Measurements from ENCODE around the gene SRGAP2. TPM values are rescaled to one million over a fixed set of nuclear protein-coding genes. Genes with fewer than 3 reads are reported as not detected.
"Not testable (repeated sequence)": the region's sequence is repeated elsewhere in the genome, so short reads cannot be mapped to it uniquely, and the experiment has no call there.

SRGAP2 gene
- total RNA-seq, 6 donors from 2014 or later: 43.8 to 111 (median 66.2) TPM

DNA sequence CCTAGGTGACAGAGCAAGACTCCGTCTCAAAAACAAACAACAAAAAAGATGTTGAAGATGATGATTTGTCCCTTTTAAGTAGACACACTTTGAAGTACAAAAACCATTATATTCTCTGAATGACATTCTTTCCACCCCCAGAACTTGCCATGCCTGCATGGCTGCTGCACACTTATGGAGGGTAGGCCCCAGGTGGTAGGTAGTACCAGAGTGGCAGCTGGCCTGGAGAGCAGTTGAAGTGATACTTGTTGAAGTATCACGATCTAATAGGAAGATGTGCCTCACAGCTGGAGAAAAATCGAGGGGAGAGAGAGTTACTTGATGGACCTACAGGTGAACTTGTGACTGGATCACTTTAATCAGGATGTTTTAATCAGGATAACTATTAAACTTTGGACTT is 14.9 kb downstream of the SRGAP2 start:
- H3K4me1 ChIP-seq; DNase-seq; H3K27ac ChIP-seq; H3K36me3 ChIP-seq; H3K4me3 ChIP-seq; H3K9me3 ChIP-seq; H3K27me3 ChIP-seq; ATAC-seq (ENCODE audit: low FRiP score in 2 of 2): not testable (repeated sequence)
- 27% methylated on average over 2 of the region's 3 CpGs; no CpG with 5 or more reads in 1 of the 2 donors for WGBS, 2 donors

DNA sequence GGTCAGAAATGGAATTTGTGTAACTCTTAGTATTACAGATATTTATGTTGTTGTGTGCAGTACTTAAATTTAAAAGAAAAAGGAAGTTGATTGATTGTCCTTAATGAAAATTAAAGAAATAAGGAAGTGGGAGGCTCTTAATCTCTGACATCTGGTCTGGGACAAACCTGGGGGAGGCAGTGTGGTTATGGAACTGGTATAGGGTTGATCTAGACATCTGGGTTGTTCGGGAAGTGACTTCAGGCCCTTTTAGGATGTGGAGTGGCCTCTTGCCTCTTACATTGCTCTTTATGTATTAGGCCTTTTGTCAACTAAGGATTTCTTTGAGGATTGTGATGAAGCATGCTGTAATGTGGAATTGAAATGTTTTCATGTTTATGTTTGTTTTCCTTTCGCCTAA is 15.4 kb downstream of the SRGAP2 start:
- not testable (repeated sequence) for H3K4me1 ChIP-seq, H3K4me3 ChIP-seq, DNase-seq, H3K9me3 ChIP-seq, H3K27me3 ChIP-seq, H3K36me3 ChIP-seq, H3K27ac ChIP-seq
- WGBS, 2 donors: no CpG with 5 or more reads among the region's 2 CpGs
- peak in 1 of 2 donors; percentile 70 for ATAC-seq (ENCODE audit: low FRiP score in 2 of 2)

DNA sequence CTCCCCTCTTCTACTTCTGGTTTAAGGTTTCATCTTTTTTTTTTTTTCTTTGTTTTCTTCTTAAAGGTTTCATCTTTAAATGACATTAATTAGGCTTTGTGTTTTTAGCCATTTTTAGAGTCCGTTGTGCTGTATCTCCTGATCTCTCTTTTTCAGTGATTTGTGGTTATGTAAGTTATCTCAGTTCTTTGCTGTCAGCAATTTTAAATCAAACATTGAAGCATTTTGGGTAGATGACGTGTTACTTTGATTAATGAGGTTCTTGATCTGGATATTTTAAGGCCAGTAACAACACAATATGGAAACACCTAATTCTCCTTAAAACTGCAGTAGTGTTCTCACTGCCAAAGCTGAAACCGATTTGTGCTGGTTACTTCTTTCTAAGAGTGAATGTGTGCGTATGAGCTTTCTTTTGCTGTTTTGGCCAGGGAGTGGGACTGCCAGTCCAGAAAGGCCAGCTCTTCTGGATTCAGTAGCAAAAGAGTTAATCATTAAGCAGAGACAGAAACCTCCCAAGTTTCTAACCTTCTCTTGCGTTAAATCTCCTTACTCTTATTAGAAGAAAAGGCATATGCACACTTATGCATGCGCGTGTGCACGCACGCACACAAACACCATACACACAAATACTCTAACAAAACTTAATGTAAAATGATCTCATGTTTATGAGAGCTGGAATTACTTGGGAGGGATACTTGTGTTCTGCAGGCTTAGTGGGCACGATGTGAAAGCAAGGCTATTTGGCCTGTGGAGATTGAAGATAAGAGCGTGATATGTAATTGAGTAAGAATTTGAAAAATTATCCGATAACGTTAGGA is 16.4 kb downstream of the SRGAP2 start:
- H3K27me3 ChIP-seq, H3K4me1 ChIP-seq, H3K36me3 ChIP-seq, H3K9me3 ChIP-seq, H3K4me3 ChIP-seq, DNase-seq: not testable (repeated sequence)
- ATAC-seq (ENCODE audit: low FRiP score in 2 of 2): peak; percentile 27 to 42
- WGBS, 2 donors: 40 to 41% methylated on average over 3 to 4 of the region's 13 CpGs
- H3K27ac ChIP-seq: peak overlapping the region; percentile 45 to 71 (median 63)

DNA sequence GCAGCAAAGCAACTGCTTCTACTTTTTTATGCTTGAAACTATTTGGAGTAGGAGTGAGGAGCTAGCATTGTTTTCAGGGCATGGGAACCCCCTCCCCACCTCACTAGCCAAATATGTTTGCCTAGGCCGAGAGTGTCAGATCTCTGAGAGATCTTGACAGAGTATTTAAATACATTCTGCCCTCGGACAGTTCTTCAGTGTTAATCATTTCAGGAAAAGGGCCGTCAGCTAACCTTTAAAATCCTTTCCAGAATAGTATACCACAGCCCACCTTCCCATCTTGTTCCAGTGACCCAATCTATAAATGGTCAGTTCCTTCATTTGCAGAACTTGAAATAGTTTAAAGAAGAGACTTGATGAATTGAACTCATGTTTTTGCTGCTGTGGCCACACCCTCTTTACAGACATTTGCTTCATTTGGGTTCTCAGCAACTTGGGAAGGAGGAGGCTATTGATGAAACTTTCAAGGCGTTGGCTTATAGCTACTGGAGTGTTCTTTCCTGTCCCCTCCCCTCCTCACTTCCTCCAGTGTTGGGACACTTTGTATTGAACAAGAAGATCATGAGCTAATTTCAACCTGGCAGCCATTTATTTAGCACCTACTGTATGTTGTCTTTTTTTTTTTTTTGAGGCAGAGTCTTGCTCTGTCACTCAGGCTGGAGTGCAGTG is 17.1 kb downstream of the SRGAP2 start:
- H3K27ac ChIP-seq: peak overlapping the region; percentile 45 to 71 (median 63)
- peak; percentile 68 to 88 for ATAC-seq (ENCODE audit: low FRiP score in 2 of 2)
- 30 to 35% methylated on average over 4 of the region's 4 CpGs for WGBS, 2 donors
- peak in 1 of 2 donors; percentile 43 for DNase-seq
- peak in 2 of 4 donors; percentile 59 to 85 for TF ChIP-seq EP300 (IDR thresholded peaks at IDR 0.05)
- TF ChIP-seq POLR2AphosphoS5 (IDR thresholded peaks at IDR 0.05): peak in 1 of 2 donors; percentile 12
- H3K27me3 ChIP-seq, H3K4me3 ChIP-seq, H3K9me3 ChIP-seq, H3K36me3 ChIP-seq, H3K4me1 ChIP-seq: not testable (repeated sequence)

DNA sequence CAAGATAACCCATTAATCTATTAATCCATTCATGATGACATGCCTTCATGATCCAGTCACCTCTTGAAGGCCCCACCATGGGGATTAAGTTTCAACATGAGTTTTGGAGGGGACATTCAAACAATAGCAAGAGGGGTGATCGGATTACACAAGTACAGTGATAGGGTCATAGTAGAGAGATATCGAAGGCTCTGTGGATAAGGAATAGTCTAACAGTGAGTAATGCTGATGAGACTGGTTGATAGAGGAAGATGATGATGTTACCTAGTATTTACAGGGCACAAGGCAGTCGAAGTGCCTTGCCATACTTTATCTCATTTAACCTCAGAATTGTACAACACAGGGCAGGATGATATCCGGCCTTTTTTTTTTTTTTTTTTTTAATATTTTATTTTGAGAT is 18.2 kb downstream of the SRGAP2 start:
- not testable (repeated sequence) for DNase-seq; H3K4me3 ChIP-seq; H3K9me3 ChIP-seq; H3K27me3 ChIP-seq; ATAC-seq (ENCODE audit: low FRiP score in 2 of 2); H3K36me3 ChIP-seq; H3K27ac ChIP-seq; H3K4me1 ChIP-seq
- WGBS, 2 donors: no CpG with 5 or more reads among the region's 4 CpGs

DNA sequence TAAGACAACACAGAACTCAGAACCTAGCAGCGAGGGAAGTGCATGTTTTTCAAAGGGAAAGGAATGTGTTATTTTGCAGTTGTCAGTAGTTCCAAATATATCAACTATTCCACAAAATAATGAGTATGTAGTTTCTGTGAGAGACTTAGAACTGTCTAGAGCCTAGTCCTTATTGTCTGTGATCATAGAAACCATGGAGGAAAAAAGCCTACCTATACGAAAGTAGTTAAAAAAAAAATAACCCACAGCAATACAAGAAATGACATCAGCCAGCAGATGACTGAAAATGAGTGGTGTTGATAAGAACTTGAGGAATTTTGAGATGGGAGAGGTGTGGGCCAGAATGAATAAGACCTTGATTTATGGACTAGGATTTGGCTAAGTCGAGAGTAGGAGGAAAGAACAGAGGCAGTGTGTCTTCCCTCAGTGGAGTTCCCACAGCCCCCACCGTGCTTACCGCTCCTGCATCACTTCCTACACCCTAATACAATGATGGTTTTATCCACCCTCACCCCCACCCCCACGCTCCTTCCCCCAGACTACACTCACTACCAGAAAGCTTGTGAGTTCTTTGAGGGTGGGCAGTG is 20.9 kb downstream of the SRGAP2 start:
- 90% methylated on average over 2 of the region's 6 CpGs for WGBS, 2 donors
- H3K36me3 ChIP-seq, H3K4me3 ChIP-seq, H3K9me3 ChIP-seq, DNase-seq, H3K4me1 ChIP-seq, H3K27ac ChIP-seq, H3K27me3 ChIP-seq: not testable (repeated sequence)
- peak in 1 of 2 donors; percentile 20 for ATAC-seq (ENCODE audit: low FRiP score in 2 of 2)

DNA sequence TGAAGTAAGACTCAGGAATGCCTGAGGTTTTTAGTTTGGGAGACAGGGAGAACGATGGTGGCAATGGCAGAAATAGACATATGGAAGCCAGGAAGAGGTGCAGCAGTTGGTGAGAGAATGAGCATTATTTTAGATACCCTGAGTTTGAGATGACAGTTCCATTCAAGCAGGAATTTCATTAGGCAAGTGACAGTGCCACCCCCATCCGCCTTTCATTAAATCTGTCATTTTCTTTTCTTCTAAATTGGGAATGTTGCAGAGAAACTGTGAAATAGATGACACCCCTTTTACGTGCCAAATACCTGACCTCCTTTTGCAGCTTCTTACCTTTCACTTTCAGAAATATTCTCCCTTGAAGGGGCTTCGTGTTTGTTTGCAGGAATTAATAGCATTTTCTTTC is 22.0 kb downstream of the SRGAP2 start:
- DNase-seq: not testable (repeated sequence)

DNA sequence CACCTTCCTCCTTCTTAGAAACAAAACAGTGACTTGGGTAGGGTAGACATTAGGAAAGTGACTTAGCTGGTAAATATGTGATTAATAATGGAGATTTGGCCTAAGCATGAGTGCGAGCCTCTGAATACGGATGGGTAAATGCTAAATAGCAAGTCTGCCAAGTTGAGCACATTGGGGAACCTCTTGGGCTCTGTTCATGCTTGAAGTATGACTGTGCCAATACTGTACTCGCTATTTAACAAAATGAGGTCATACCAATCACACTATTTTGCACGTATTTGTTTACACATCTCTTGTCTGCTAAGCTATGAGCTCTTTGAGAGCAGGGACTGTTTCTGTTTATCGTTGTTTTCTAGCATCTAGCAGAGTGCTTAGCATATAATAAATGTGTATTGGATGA is 23.5 kb downstream of the SRGAP2 start:
- not testable (repeated sequence) for H3K27ac ChIP-seq, H3K4me1 ChIP-seq, H3K27me3 ChIP-seq, H3K9me3 ChIP-seq, DNase-seq, H3K4me3 ChIP-seq, H3K36me3 ChIP-seq
- 63 to 78% methylated on average over 3 to 5 of the region's 5 CpGs for WGBS, 2 donors
- peak; percentile 11 to 47 for ATAC-seq (ENCODE audit: low FRiP score in 2 of 2)

More for the DNA sequence above, 22.0 kb downstream of the SRGAP2 start:
- H3K27me3 ChIP-seq; H3K36me3 ChIP-seq; H3K4me1 ChIP-seq; H3K4me3 ChIP-seq; H3K9me3 ChIP-seq; H3K27ac ChIP-seq; ATAC-seq (ENCODE audit: low FRiP score in 2 of 2): not testable (repeated sequence)
- 89 to 93% methylated on average over 4 of the region's 4 CpGs for WGBS, 2 donors

DNA sequence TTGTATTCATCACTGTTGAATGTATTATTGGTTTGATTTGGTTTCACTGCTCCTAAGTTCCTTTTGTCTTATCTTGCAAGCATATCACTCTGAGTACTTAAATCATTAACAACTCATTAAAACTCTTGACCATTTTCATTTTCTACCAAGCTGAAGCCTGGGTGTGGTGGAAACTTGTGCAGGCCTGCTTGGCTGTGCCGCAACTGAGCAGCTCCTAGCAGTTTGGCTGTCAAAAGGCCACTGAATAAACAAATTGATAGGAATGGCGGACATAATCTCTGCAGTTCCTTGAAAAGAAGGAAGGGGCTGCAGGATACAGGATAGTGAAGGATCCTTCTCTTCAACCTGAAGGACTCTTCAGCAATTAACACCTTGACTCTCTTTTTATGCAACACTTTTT is 25.9 kb downstream of the SRGAP2 start:
- not testable (repeated sequence) for H3K36me3 ChIP-seq; ATAC-seq (ENCODE audit: low FRiP score in 2 of 2); H3K27me3 ChIP-seq; H3K4me1 ChIP-seq; DNase-seq; H3K9me3 ChIP-seq; H3K27ac ChIP-seq; H3K4me3 ChIP-seq
- 49 to 81% methylated on average over 2 of the region's 2 CpGs for WGBS, 2 donors

DNA sequence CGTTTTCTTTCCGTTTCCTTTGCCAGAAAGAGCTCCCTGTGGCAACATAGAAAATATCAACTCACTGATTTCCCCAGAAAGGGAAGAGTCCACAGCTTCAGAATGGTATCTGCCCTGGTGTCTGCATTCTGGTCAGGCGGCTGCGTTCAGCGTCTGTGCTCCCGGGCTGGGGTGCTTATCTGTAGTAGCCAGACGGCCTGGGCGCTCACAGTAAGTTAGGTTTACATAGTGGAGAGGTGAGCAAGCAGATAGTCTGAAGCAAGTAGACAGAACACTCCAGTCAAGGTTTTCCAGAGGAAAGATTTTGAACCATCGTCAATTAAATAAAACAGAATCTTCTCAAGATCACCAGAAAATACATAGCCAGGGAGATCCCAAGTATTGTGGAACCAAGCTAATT is 28.6 kb downstream of the SRGAP2 start:
- H3K36me3 ChIP-seq; H3K27ac ChIP-seq; H3K27me3 ChIP-seq; ATAC-seq (ENCODE audit: low FRiP score in 2 of 2); H3K4me3 ChIP-seq; H3K4me1 ChIP-seq; H3K9me3 ChIP-seq: not testable (repeated sequence)
- WGBS, 2 donors: 77 to 83% methylated on average over 5 of the region's 9 CpGs
- peak in 1 of 2 donors; percentile 20 for DNase-seq

DNA sequence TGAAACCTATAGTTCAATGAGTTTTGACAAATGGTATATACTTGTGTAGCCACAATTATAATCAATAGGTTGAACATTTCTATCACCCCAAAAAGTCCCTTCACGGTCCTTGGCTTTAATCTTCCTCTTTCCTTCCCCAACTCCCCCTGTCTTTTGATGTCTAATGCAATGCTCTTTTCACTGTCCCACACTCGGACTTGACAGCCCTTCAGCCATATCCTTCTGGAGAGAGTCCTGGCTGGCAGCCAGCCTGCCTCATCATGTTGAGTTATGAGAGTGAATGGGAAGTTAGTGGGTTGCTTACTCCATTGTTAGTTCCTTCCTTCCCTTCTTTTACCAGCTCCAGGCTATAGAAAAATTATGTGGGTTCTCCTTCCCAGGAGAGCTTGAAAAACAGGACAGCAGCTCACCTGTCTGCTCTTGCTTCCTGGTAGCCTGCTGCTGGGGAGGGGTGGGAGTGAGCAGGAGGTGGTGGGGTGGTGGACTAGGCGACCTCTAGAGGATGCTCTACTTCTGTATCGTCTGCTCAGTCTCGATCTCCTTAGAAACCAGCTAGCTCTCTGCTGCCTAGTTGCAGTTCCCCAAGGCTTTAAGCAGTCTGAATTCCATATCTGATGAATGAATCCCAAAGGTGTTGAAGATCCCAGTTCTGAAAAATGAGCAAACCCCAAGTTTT is 29.8 kb downstream of the SRGAP2 start:
- DNase-seq, H3K36me3 ChIP-seq, H3K4me1 ChIP-seq, H3K27me3 ChIP-seq, H3K27ac ChIP-seq, H3K4me3 ChIP-seq, H3K9me3 ChIP-seq: not testable (repeated sequence)
- ATAC-seq (ENCODE audit: low FRiP score in 2 of 2): peak in 1 of 2 donors; percentile 76
- 30 to 47% methylated on average over 3 to 5 of the region's 5 CpGs for WGBS, 2 donors

DNA sequence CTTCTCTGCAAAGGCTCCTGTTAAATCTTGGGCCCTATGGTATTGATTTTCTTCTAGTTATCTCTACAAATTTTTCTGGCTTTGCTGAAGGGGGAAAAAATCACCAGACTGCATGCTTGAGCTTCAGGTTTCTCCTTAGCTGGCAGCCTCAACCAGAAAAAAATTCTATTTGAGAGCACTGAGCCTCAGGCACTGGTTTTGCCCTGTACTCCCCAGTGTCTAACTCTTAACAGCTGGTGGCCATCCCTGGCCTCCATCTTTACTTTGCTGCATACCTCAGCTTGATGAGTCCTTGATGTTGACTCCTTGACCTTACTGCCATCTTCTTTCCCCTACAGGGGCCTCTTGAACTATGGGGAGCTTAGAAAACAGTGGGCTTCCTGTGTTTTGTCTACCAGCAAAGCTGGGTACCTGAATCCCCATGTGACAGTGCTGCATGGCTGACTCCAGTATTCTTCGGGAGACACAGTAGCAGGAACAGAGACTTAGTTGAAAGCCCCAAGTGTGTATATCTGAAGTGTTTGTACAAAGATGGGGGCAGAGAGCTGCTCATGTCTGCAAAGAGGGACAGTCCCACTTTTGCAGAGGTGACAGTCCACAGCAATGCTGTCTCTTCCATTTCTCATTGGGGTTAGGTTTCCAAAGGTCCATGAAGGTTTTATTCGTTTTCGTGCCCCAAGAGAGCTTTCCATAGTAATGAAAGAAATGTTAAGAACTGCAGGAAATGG is 31.0 kb downstream of the SRGAP2 start:
- not testable (repeated sequence) for ATAC-seq (ENCODE audit: low FRiP score in 2 of 2); H3K4me3 ChIP-seq; H3K27ac ChIP-seq; H3K4me1 ChIP-seq; H3K27me3 ChIP-seq; DNase-seq; H3K36me3 ChIP-seq; H3K9me3 ChIP-seq
- 75 to 94% methylated on average over 2 to 3 of the region's 3 CpGs for WGBS, 2 donors

All from upper lobe of left lung (tissue), 6 donors.